HepG2 (cell line): ENCODE results near the gene PLCXD1. TPM values are rescaled to one million over a fixed set of nuclear protein-coding genes. Genes with fewer than 3 reads are reported as not detected.

Experiments used
- ELK4 ChIP-seq: sonication (generic); formaldehyde crosslinking; IDR thresholded peaks from 2 replicates; pipeline ENCODE4 v1.9.0; 2021; ENCODE audit warnings: missing genetic modification reagents, borderline replicate concordance
- NRL ChIP-seq: sonication (generic); formaldehyde crosslinking; IDR thresholded peaks from 2 replicates; pipeline ENCODE4 v1.5.0; 2020; ENCODE audit warnings: missing genetic modification reagents, mild to moderate bottlenecking, moderate library complexity, borderline replicate concordance
- PHF21A ChIP-seq: sonication (generic); formaldehyde crosslinking; IDR thresholded peaks from 2 replicates; pipeline ENCODE4 v1.5.0; 2020; ENCODE audit warnings: mild to moderate bottlenecking, missing genetic modification reagents
- POLR2A ChIP-seq, 2 experiments: IDR thresholded peaks; 2 replicates each; pipeline ENCODE4 v1.6.1; 2011; ENCODE audit warnings: low read depth in 2 of 2, low read length in 2 of 2, mild to moderate bottlenecking in 1 of 2, moderate library complexity in 1 of 2; ENCODE audit not compliant: insufficient read depth in 1 of 2
- PRDM10 ChIP-seq: sonication (generic); formaldehyde crosslinking; IDR thresholded peaks from 2 replicates; pipeline ENCODE4 v1.4.0; 2020; ENCODE audit warnings: low read depth, missing genetic modification reagents
- RNF219 ChIP-seq: sonication (generic); formaldehyde crosslinking; IDR thresholded peaks from 2 replicates; pipeline ENCODE4 v1.5.0; 2020; ENCODE audit warnings: mild to moderate bottlenecking, missing genetic modification reagents
- SALL2 ChIP-seq: sonication (generic); formaldehyde crosslinking; IDR thresholded peaks from 2 replicates; pipeline ENCODE4 v1.8.1; 2023; ENCODE audit warnings: mild to moderate bottlenecking, missing genetic modification reagents, inconsistent platforms
- SSRP1 ChIP-seq: IDR thresholded peaks from 2 replicates; pipeline ENCODE4 v1.6.1; 2016; ENCODE audit warnings: control low read depth
- ZFP37 ChIP-seq: sonication (generic); formaldehyde crosslinking; IDR thresholded peaks from 2 replicates; pipeline ENCODE4 v1.4.0; 2020; ENCODE audit warnings: missing genetic modification reagents, borderline replicate concordance
- ZSCAN30 ChIP-seq: sonication (generic); formaldehyde crosslinking; IDR thresholded peaks from 2 replicates; pipeline ENCODE4 v1.5.0; 2020; ENCODE audit warnings: mild to moderate bottlenecking, missing genetic modification reagents
- polyA plus RNA-seq, 8 experiments: library from polyadenylated mRNA; depleted of rRNA in 3 of 8; stranded (reverse) in 7 of 8; unstranded in 1 of 8; fragments of >200 nt; fragmentation: Illumina TruSeq in 4 of 8; extraction: Trizol in 4 of 8; gene quantifications; 2 replicates each; pipeline versions ENCODE4 v1.2.1 to v1.2.3, GENCODE V29; 2011 to 2016; ENCODE audit warnings: low read depth in 4 of 8, missing spikeins in 1 of 8, mixed read lengths in 1 of 8; ENCODE audit not compliant: insufficient read depth in 1 of 8
- total RNA-seq, 5 experiments: library from RNA; depleted of rRNA; stranded (reverse); fragments of >200 nt; fragmentation: Illumina TruSeq; extraction: Trizol; gene quantifications; 2 replicates each; pipeline ENCODE4 v1.2.3, GENCODE V29; 2016; ENCODE audit warnings: low read depth in 1 of 5
- TF ChIP-seq, protein P1 (sequence below): sonication (generic); formaldehyde crosslinking; IDR thresholded peaks from 2 replicates; pipeline ENCODE4 v1.5.0; 2020; ENCODE audit warnings: mild to moderate bottlenecking, missing genetic modification reagents
- TF ChIP-seq, protein P2 (sequence below): sonication (generic); formaldehyde crosslinking; IDR thresholded peaks from 2 replicates; pipeline ENCODE4 v1.4.0; 2020; ENCODE audit warnings: missing genetic modification reagents
- TF ChIP-seq, protein P3 (sequence below): sonication (generic); formaldehyde crosslinking; IDR thresholded peaks from 2 replicates; pipeline ENCODE4 v1.5.1; 2020; ENCODE audit warnings: missing genetic modification reagents, mild to moderate bottlenecking, borderline replicate concordance

PLCXD1 gene
- total and polyA plus RNA-seq, 2 of the 13 experiments (the other 11 are each of a cell fraction or from before 2014, with no cell fraction given), result 87.7 to 153 TPM

GRCh38 chrX:261919-262352 lies 19.2 kb upstream of the PLCXD1 start (continued):
- TF ChIP-seq, protein P1, sequence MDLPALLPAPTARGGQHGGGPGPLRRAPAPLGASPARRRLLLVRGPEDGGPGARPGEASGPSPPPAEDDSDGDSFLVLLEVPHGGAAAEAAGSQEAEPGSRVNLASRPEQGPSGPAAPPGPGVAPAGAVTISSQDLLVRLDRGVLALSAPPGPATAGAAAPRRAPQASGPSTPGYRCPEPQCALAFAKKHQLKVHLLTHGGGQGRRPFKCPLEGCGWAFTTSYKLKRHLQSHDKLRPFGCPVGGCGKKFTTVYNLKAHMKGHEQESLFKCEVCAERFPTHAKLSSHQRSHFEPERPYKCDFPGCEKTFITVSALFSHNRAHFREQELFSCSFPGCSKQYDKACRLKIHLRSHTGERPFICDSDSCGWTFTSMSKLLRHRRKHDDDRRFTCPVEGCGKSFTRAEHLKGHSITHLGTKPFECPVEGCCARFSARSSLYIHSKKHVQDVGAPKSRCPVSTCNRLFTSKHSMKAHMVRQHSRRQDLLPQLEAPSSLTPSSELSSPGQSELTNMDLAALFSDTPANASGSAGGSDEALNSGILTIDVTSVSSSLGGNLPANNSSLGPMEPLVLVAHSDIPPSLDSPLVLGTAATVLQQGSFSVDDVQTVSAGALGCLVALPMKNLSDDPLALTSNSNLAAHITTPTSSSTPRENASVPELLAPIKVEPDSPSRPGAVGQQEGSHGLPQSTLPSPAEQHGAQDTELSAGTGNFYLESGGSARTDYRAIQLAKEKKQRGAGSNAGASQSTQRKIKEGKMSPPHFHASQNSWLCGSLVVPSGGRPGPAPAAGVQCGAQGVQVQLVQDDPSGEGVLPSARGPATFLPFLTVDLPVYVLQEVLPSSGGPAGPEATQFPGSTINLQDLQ (CRISPR knock-in tag), result no peak
- TF ChIP-seq PRDM10 (no peak), ELK4 (CRISPR knock-in tag) (no peak), RNF219 (no peak), SALL2 (CRISPR knock-in tag) (no peak), ZFP37 (CRISPR knock-in tag) (no peak), ZSCAN30 (no peak), NRL (no peak), SSRP1 (CRISPR knock-in tag) (0 out of 2 replicates have a peak, but pooled peaks have one; percentile 19), PHF21A (peak; percentile 0; the same call in 1 of the 2 replicates), POLR2A (IDR thresholded peaks at IDR 0.05; ENCODE audit: insufficient read depth in 1 of 2, low read depth in 2 of 2, low read length in 2 of 2) (no peak)
- TF ChIP-seq, protein P2, sequence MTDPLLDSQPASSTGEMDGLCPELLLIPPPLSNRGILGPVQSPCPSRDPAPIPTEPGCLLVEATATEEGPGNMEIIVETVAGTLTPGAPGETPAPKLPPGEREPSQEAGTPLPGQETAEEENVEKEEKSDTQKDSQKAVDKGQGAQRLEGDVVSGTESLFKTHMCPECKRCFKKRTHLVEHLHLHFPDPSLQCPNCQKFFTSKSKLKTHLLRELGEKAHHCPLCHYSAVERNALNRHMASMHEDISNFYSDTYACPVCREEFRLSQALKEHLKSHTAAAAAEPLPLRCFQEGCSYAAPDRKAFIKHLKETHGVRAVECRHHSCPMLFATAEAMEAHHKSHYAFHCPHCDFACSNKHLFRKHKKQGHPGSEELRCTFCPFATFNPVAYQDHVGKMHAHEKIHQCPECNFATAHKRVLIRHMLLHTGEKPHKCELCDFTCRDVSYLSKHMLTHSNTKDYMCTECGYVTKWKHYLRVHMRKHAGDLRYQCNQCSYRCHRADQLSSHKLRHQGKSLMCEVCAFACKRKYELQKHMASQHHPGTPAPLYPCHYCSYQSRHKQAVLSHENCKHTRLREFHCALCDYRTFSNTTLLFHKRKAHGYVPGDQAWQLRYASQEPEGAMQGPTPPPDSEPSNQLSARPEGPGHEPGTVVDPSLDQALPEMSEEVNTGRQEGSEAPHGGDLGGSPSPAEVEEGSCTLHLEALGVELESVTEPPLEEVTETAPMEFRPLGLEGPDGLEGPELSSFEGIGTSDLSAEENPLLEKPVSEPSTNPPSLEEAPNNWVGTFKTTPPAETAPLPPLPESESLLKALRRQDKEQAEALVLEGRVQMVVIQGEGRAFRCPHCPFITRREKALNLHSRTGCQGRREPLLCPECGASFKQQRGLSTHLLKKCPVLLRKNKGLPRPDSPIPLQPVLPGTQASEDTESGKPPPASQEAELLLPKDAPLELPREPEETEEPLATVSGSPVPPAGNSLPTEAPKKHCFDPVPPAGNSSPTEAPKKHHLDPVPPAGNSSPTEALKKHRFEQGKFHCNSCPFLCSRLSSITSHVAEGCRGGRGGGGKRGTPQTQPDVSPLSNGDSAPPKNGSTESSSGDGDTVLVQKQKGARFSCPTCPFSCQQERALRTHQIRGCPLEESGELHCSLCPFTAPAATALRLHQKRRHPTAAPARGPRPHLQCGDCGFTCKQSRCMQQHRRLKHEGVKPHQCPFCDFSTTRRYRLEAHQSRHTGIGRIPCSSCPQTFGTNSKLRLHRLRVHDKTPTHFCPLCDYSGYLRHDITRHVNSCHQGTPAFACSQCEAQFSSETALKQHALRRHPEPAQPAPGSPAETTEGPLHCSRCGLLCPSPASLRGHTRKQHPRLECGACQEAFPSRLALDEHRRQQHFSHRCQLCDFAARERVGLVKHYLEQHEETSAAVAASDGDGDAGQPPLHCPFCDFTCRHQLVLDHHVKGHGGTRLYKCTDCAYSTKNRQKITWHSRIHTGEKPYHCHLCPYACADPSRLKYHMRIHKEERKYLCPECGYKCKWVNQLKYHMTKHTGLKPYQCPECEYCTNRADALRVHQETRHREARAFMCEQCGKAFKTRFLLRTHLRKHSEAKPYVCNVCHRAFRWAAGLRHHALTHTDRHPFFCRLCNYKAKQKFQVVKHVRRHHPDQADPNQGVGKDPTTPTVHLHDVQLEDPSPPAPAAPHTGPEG (CRISPR knock-in tag), result no peak
- TF ChIP-seq, protein P3, sequence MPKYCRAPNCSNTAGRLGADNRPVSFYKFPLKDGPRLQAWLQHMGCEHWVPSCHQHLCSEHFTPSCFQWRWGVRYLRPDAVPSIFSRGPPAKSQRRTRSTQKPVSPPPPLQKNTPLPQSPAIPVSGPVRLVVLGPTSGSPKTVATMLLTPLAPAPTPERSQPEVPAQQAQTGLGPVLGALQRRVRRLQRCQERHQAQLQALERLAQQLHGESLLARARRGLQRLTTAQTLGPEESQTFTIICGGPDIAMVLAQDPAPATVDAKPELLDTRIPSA, result no peak
